NCI-H1105 (cell line): ENCODE measurements around the gene GIT1.

ENCODE experiments used
- DNase-seq: peaks from one replicate; lab custom pipeline; 2025; lab: John Stamatoyannopoulos, UW

GIT1 gene

GRCh38 chr17:29593591-29594518 is 4.4 kb upstream of the GIT1 start:
- no peak for DNase-seq

GRCh38 chr17:29592850-29593551 is 3.6 kb upstream of the GIT1 start, which contains the start of gene ANKRD13B:
TSS of gene ANKRD13B (plus strand) at chr17:29593132. CDS start at chr17:29593622, 490 bp downstream.
- DNase-seq = peak; percentile 77

- peak; percentile 82 for DNase-seq
These were observed 2.5 kb upstream of the GIT1 start for GRCh38 chr17:29591737-29592608.

GRCh38 chr17:29591146-29591736 is 1.8 kb upstream of the GIT1 start:
- peak; percentile 53 for DNase-seq

GRCh38 chr17:29590411-29591145 is 1.1 kb upstream of the GIT1 start:
- DNase-seq = peak; percentile 46

- no peak for DNase-seq
These were observed 661 bp downstream of the GIT1 start for GRCh38 chr17:29588562-29589411.

- DNase-seq = no peak
These were observed 1.4 kb downstream of the GIT1 start for GRCh38 chr17:29588017-29588561.

- no peak for DNase-seq
These were observed 1.9 kb downstream of the GIT1 start for GRCh38 chr17:29587591-29587990.

GRCh38 chr17:29586676-29587469 is 2.6 kb downstream of the GIT1 start:
- no peak for DNase-seq

GRCh38 chr17:29585080-29585751 is 4.2 kb downstream of the GIT1 start:
- no peak for DNase-seq

GRCh38 chr17:29584452-29585079 is 4.9 kb downstream of the GIT1 start:
- no peak for DNase-seq

GRCh38 chr17:29583324-29584248 is 5.9 kb downstream of the GIT1 start:
- DNase-seq = peak; percentile 51

GRCh38 chr17:29582772-29583171 is 6.7 kb downstream of the GIT1 start:
- no peak for DNase-seq

- DNase-seq = no peak
These were observed 7.1 kb downstream of the GIT1 start for GRCh38 chr17:29582254-29582765.

- DNase-seq = peak; percentile 38
These were observed 7.7 kb downstream of the GIT1 start for GRCh38 chr17:29581583-29582253.
